Endothelial cell (in vitro differentiated cells): ENCODE data around the gene GDPGP1. TPM values are rescaled to one million over a fixed set of nuclear protein-coding genes. Genes with fewer than 3 reads are reported as not detected.

ENCODE experiments used
- DNase-seq: peaks from one replicate; pipeline ENCODE4 v3.0.0; 2021; ENCODE audit warnings: low spot score
- H3K27ac Mint-ChIP-seq: one replicate; pipeline ENCODE4 v1.8.0; 2021; ENCODE audit warnings: mixed read lengths, inconsistent platforms; ENCODE audit not compliant: unreplicated experiment
- H3K27me3 Mint-ChIP-seq: one replicate; pipeline ENCODE4 v1.8.0; 2021; ENCODE audit warnings: mild to moderate bottlenecking, moderate library complexity, mixed read lengths, inconsistent platforms; ENCODE audit not compliant: unreplicated experiment
- H3K36me3 Mint-ChIP-seq: one replicate; pipeline ENCODE4 v1.8.0; 2021; ENCODE audit warnings: mild to moderate bottlenecking, low read depth, mixed read lengths, inconsistent platforms; ENCODE audit not compliant: unreplicated experiment
- H3K4me1 Mint-ChIP-seq: one replicate; pipeline ENCODE4 v1.8.0; 2021; ENCODE audit warnings: mild to moderate bottlenecking, mixed read lengths, inconsistent platforms; ENCODE audit not compliant: unreplicated experiment
- H3K4me3 Mint-ChIP-seq: one replicate; pipeline ENCODE4 v1.8.0; 2021; ENCODE audit warnings: mild to moderate bottlenecking, mixed read lengths, inconsistent platforms; ENCODE audit not compliant: unreplicated experiment
- H3K9me3 Mint-ChIP-seq: one replicate; pipeline ENCODE4 v1.8.0; 2021; ENCODE audit warnings: mixed read lengths, inconsistent platforms; ENCODE audit not compliant: unreplicated experiment
- total RNA-seq: library from RNA; stranded (reverse); fragmentation: NEBNext Ultra II Directional; extraction: Animal tissue kit (Norgen Biotek cat#: 25700); gene quantifications from one replicate; pipeline ENCODE4 v1.2.1, GENCODE V29; 2021; ENCODE audit not compliant: unreplicated experiment
- TF ChIP-seq, protein P1 (sequence below): fragments of 200-600 bp; sonication (generic); IDR thresholded peaks from one replicate; pipeline ENCODE4 v1.5.0; 2021; ENCODE audit warnings: antibody characterized with exemption; ENCODE audit not compliant: unreplicated experiment

Gene GDPGP1
- total RNA-seq, 1 donor from 2014 or later, result 7.7 TPM

DNA sequence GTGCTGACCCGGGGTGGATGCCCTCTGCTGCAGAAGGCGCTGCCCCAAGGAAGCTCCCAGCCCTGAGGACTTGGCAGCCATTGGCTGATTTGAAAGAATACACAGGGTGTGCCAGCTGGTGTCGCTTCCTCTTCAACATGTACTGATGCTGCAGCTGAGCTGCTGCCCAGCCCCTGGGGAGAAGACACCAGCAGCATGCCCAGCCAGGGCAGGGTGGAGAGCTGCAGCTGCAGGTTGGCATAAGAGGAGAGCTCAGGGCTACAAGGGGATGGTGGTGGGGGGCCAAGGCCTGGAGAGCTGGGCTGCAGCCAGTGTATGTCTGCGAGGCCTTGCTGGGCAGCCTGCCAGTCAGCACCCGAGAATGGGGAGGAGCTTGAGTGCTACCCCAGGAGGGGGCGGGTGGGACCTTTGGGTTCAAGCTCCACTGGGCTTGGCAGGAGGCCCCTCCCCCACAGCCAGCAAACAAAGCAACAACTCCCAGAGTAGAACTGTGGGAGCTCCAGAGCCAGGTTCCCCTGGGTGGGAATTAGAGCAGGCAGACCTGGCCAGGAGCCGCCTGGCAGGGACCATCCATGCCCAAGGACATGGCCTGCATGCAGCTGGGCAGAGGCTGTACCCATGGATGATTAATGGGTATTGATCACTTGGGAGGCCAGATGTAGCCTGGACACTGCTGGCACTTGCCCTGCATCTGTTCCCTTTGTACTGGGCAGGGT, 42.1 kb upstream of the GDPGP1 start:
- DNase-seq, result no peak
- Mint-ChIP-seq H3K4me1 (peaks cover 14% of the 10 kb centered on the region), H3K4me3 (no peak overlapping the region), H3K27me3 (peaks cover 1% of the 10 kb centered on the region), H3K27ac (no peak overlapping the region), H3K36me3 (no peaks in the 10 kb centered on the region), H3K9me3 (no peaks in the 10 kb centered on the region)
- TF ChIP-seq, protein P1, sequence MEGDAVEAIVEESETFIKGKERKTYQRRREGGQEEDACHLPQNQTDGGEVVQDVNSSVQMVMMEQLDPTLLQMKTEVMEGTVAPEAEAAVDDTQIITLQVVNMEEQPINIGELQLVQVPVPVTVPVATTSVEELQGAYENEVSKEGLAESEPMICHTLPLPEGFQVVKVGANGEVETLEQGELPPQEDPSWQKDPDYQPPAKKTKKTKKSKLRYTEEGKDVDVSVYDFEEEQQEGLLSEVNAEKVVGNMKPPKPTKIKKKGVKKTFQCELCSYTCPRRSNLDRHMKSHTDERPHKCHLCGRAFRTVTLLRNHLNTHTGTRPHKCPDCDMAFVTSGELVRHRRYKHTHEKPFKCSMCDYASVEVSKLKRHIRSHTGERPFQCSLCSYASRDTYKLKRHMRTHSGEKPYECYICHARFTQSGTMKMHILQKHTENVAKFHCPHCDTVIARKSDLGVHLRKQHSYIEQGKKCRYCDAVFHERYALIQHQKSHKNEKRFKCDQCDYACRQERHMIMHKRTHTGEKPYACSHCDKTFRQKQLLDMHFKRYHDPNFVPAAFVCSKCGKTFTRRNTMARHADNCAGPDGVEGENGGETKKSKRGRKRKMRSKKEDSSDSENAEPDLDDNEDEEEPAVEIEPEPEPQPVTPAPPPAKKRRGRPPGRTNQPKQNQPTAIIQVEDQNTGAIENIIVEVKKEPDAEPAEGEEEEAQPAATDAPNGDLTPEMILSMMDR, result no peak

DNA sequence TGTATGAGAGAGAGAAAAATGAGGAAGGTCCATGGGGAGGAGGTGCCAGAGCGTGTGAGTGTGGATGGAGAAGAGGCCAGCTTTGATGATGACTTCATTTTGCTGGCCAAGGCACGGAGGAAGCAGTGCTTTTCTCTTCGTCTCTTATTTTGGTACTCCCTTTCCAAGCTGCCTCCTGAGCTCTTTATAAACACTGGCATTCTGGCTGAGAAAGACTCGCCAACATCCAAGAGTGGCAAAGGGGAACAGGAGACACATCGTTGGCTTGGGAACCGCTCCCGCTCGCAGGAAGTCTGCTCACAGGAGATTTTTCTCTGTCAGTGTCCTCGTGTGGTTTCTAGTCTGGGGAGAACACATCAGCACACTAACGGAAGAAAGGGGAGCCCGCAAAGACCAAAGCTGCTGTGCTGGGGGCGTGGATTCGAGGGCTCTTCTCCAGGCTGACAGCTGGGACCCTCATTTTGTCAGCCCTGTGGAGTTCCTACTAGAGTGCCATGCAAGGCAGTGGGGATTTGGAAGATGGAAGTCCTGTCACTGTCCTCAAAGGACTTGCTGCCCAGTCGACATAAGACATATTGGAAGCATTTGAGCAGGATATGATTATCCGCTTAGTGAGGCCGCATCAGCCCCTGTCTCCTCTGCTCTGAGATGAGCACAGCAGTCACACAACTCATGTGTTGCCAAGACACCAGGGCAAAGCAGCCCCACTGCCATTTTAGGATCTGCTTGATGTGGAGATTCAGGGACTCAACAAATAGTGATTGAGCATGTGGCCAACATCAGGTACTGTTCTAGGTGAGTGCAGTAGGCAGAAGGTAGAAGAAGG, 40.8 kb upstream of the GDPGP1 start:
- Mint-ChIP-seq H3K27me3 (peaks cover 1% of the 10 kb centered on the region), H3K9me3 (no peaks in the 10 kb centered on the region), H3K4me1 (peaks cover 10% of the 10 kb centered on the region), H3K36me3 (no peaks in the 10 kb centered on the region), H3K4me3 (no peak overlapping the region), H3K27ac (no peak overlapping the region)
- TF ChIP-seq, protein P1, result no peak
- DNase-seq, result no peak

GRCh38 chr15:90194655-90195054, 39.4 kb upstream of the GDPGP1 start:
- no peak overlapping the region for H3K27ac Mint-ChIP-seq

DNA sequence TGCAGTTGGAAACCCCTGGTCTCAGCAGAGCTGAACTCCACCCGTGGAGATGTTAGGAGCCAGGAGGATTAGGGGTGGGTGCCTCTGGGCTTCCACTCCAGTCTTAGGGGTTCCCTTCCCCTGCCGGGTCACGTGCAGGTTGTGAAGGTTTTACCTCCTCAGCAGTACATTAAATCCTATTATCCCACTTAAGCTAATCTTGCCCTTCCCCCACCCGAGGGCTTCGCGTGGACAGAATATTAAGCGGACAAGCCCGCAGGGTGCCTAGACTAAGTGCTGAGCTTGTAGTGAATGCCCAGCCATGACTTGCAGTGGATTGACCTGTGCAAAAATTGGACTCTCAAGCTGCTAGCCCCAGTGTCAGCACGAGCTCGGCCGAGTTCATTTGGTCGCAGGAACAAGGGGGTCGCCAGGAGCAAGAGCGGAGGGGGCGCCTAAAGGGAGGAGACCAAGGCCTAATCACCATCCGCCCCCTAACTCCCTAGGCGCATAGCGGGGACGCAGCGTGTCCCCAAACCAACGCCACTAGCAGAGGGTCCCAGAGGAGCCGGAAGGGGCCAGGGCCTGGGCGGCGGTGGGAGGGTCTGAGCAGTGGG, 33.4 kb upstream of the GDPGP1 start:
- Mint-ChIP-seq H3K27me3 (peaks cover 7% of the 10 kb centered on the region), H3K9me3 (no peaks in the 10 kb centered on the region), H3K4me3 (peak overlapping the region; percentile 95), H3K36me3 (peaks cover 5% of the 10 kb centered on the region), H3K4me1 (peaks cover 9% of the 10 kb centered on the region), H3K27ac (no peak overlapping the region)
- TF ChIP-seq, protein P1, result no peak
- DNase-seq, result no peak

More at GRCh38 chr15:90194655-90195054, 39.4 kb upstream of the GDPGP1 start:
- Mint-ChIP-seq H3K9me3 (no peaks in the 10 kb centered on the region), H3K4me1 (peaks cover 6% of the 10 kb centered on the region), H3K27me3 (peaks cover 2% of the 10 kb centered on the region), H3K4me3 (no peak overlapping the region), H3K36me3 (no peaks in the 10 kb centered on the region)
- DNase-seq, result no peak
- TF ChIP-seq, protein P1, result no peak
